Globus pallidus (tissue), 1 donor: ENCODE results near the gene MAML2.

ENCODE experiments used
- DNase-seq: peaks from one replicate; pipeline ENCODE4 v3.0.0-alpha.2; 2015; ENCODE audit warnings: low spot score

The MAML2 gene

DNA sequence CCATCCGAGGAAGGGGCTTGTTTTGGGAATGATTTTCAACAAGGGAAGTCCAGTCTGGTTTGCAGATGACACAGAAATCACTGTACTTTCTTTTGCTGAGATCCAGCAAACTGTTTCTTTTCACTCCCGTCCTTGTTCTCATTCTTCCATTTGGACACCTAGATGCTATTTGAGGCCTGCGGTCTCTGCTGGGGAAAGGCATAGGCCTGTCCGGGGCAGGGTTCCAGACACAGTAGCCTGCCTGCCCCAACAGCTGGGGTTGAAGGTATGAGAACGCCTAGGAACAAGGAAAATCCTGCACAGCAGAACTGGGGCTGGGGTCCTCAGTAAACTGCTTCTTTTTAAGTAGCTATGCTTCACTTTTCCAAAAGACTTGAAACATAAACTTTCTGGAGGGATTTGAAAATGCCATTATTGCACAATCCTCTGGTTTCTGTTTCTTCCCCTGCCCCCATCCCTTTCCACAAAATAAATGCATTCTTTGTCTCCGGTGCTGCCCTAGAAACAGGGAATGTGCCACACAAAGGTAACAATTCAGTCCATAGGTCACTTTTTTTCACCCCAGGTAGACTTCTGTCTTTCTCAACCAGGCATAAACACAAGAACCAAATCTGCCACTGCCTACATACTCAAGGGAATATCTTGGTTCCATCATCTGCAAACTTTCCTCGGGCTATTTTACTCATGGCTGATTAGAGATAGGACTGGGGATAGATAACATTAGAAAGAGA, 244.3 kb downstream of the MAML2 start:
- DNase-seq = no peak

DNA sequence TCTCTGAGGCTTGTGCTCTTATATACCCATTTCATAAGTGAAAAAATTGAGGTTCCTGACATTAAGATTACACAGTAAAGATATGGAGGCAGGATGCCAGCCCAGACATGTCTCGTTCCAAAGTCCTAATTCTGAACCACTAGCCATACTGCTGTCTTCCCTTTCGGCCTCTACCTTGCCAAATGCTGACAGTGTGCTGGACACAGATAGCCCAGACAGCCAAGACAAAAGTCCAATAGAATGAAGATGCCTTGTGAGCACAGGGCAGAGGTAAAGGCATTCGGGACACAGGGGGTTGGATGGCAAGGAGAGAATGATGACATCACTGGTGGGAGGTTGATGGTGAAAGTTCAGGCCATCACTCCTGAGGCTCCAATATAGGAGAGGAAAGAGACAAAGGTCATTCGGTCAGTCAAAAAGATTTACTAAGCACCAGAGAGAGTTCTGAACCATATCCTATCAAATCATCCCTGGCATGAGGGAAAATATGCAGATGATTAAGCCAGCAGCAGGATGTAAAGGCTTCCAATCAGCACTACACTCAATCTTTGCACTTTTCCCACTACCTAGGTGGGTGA, 245.1 kb downstream of the MAML2 start:
- no peak for DNase-seq

- DNase-seq = no peak
Observed at GRCh38 chr11:96096360-96096759, 246.6 kb downstream of the MAML2 start.

- no peak for DNase-seq
Observed at GRCh38 chr11:96095884-96096303, 247.1 kb downstream of the MAML2 start.

- DNase-seq = no peak
Observed at GRCh38 chr11:96094156-96094555, 248.8 kb downstream of the MAML2 start.

DNA sequence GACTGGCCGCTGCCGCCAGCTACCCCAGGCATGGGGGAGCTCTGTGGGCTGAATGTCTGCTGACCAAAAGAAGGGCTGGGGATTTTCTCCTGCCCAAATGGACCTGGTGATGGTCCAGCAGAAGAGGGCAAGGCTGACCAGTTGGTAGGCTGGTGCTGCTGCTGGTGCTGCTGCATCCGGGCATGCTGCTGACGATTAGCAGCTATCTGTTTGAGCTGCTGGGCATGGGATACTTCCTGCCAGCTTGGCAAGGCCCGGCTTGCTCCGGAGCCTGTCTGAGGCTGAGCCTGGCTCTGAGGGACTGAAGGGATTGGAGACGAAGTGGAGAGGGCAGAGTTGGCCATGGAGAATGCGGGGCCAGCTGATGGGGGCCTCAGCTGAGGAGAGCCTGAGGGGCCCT, 250.5 kb downstream of the MAML2 start:
- no peak for DNase-seq

DNA sequence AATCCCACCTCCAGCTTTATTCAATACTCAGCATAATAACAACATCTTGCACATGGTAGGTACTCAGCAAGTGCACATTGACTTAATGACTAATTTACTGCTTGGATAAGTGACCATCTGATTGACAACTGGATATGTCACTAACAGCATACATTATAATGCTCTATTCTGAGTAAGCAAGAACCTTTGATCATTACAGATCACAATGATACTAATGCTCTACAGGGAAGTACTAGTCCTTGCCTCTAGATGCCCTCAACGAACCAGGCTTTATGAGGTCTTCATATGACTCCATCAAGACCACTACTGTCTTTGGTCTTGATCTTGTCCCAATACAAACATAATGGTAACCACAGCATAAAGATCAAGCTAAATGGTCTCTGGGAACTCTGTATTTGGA, 251.5 kb downstream of the MAML2 start:
- no peak for DNase-seq

- DNase-seq = no peak
Observed at GRCh38 chr11:96090711-96091110, 252.3 kb downstream of the MAML2 start.

GRCh38 chr11:96088914-96089313, 254.1 kb downstream of the MAML2 start:
- DNase-seq = no peak

DNA sequence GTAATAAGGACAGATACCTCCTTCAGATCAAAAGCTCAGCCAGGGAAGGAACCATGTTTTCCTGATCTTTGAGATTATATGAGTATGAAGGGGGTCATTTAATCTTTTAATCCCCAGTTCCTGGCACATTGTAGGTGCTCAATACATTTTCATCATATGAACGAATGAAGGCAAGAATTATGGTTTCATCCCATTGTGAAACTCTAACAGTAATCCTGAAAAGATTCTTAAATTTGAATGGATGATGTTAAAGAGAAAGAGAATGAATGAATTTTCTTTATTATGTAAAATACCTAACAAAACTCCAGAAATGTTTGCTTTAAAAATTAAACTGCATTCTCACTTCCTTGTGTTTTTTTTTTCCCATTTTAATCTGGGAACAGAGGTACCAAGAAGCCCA, 256.9 kb downstream of the MAML2 start:
- DNase-seq = no peak

- no peak for DNase-seq
Observed at GRCh38 chr11:96085319-96085930, 257.6 kb downstream of the MAML2 start.

DNA sequence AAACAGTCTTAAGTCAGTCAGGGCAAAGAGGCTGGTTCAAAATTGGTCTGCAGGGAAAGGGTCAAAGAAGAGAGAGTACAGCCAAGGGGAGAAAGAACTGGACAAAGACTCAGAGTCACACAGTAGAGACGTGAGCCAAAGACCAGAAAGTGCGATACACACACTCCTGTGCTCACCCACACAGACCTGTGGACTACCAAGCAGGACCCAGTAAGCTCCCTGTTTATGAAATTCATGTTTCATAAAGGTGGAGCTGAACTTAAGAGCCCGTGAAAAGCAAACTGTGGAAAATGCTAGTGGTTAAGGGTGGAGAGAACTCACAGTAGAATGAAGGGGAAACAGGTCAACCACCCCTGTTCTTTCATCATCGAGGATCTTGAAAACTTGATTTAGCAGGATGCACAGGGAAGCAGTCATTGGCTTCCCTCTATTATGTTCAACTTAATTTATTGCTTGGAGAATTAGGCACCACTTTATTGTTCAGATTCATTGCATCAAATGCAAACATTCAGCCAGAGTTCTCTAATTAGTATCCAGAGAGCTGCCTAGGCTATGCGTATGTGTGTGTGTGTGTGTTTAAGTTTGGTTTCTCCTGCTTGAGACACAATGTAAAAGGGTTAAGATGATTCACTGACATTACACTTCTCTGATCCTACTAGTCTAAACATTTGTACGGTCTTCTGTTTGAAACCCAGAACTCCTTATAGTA, 258.2 kb downstream of the MAML2 start:
- no peak for DNase-seq

DNA sequence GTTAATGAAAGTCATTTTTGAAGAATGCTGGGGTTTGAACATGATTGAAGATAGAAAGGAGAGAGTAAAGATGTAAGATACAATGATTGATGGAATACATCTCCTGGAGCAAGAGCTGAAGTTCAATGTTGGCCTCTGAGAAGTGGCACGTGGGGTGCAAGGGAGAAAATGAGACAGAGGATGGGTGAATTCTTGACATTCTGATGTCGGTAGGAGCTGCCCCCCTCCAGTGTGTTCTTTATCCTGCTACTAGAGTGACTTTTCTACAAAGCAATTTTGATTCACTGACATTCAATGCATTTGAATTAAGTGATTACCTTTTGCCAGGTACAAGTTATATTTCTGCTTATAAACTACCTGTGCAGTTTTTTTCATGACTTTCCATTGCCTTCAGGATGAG, 260.1 kb downstream of the MAML2 start:
- no peak for DNase-seq

DNA sequence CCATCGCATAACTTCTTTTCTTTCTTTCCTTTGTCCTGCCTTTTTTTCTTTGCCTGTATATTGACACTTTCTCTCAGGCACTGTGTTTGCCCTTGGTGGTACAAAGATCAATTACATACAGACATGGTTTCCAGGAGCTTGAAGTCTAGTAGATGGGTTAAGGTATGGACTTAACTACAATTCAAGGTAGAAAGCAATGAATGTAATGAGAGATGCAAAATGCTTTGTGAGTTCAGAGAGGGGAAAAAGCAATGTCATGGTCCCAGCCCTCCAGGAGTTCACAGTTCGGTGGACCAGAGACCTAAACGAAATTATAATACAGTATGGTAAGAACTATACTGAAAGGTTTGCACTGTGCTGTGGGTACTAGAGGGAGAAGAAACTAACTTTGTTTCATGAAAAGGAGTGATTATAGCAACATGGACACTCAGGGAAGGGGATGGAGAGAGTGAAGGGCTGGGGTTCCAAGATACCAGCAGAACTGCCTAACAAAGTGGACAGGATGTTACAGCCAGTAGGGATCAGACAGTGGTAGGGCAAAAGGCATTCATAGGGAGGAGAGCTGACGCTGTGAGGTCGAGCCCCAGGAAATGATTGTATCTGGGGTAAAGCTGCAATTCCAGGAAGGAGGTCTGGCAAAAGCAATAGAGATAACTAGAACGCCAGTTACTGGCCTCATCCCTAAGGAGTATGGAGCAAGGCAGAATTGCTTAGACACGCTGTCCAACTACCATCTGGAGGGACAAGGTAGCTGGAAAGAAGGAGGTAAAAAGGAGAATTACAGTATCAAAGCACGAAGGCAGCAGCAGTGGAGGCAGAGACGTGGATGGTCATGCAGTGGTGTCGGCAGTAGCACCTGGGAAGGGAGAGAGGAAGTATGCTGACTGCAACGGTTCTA, 260.7 kb downstream of the MAML2 start:
- DNase-seq = no peak

DNA sequence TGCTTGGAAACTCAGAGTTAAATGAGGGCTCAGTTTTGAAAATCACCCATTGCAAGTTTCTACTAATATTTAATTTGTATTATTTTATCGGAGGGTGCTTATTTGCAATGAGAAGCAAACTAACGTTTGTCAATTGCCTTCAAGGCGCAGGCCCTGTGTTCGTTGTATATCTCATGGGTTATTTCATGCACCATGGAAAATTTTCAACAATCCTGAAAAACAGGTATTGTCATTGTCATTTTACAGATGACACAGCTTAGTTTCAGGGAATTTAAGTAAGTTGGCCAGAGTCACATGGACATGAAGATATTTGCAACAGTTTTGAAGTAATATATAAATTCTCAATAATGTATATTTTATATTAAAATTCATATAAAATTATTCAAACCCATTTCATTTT, 261.4 kb downstream of the MAML2 start:
- no peak for DNase-seq

GRCh38 chr11:96079691-96080090, 263.3 kb downstream of the MAML2 start:
- DNase-seq = no peak

DNA sequence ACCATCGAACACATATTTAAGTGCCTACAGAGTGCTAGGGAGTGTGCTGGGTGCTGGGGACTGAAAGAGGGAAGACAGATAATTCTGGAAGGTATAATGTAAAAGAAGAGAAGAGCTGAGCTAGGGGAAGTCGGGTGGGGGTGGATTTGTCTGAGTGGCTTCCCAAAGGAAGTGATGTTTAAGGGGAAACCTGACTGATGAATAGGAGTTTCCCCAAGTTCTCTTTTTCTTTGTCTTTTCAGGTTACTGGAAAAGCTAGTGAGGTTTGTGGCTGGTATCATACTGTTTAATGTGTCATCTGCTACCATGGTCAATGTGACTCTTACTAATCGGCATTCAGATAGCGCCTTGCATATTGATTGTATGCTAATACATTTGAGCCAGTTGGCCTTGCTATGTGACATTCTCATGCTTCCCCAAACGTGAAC, 267.4 kb downstream of the MAML2 start:
- no peak for DNase-seq

- no peak for DNase-seq
Observed at GRCh38 chr11:96074551-96075310, 268.3 kb downstream of the MAML2 start.

DNA sequence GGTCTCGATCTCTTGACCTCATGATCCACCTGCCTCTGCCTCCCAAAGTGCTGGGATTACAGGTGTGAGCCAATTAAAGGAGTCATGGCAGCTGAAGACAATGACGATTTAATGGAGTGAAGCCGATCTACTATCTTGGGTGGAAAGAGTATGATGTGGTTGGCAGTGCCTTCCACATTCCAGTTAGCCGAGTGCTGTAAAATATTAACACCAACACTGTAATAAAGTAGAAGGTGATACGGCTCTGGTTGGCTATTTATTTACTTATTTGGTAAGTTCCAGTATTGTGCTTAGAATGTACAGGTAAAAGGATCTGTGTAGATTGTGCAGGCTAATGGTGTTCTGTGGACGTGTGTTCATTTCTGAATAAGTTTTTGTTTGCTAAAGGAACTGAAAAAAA, 269.5 kb downstream of the MAML2 start:
- DNase-seq = no peak

- no peak for DNase-seq
Observed at GRCh38 chr11:96072592-96072991, 270.4 kb downstream of the MAML2 start.

DNA sequence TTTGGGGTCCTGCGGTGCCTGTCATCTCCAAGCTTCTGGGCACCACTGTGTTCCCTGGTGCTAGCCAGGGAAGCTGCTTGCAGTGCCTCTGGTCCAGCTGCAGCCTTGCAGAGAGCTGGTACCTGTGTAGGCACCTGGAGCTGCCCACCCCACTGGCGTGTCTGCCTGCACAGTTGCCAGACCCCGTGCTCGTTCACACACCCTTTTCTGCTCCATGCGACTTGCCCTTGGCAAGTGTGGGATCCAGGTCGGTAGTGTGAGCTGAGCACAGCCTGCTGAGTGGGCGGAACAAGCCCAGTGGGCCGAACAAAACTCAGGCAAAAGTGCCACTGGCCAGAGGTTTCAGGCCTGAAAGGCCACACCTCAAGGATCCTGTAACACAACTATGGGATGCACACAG, 272.5 kb downstream of the MAML2 start:
- no peak for DNase-seq
